Hepatic stellate cell (primary cell): Measurements from ENCODE around the gene ARL16.

Experiments
- DNase-seq: peaks from one replicate; pipeline ENCODE4 v3.0.0; 2011; ENCODE audit warnings: low spot score

The ARL16 gene

DNA sequence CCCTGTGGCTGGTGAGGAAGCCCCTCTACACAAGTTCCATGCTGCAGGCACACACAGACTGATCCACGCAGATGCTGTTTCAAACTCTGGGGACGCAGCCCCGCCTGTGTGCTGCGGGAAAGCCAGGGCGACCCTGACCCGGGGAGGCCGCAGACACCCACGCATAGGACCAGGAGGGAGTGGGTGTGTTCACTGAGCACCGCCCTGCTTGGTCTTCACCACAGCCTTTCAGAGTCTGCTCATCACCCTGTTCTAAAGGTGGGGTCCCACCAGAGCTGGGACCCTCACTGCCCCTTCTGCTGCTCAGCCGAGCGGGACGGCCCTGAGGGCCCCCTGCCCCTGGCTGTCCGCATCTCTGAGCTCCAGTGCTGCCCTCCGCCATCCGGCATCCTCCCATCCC lies 39.1 kb downstream of the ARL16 start:
- no peak for DNase-seq

GRCh38 chr17:81641825-81642489 lies 41.6 kb downstream of the ARL16 start:
- DNase-seq = peak; percentile 94

DNA sequence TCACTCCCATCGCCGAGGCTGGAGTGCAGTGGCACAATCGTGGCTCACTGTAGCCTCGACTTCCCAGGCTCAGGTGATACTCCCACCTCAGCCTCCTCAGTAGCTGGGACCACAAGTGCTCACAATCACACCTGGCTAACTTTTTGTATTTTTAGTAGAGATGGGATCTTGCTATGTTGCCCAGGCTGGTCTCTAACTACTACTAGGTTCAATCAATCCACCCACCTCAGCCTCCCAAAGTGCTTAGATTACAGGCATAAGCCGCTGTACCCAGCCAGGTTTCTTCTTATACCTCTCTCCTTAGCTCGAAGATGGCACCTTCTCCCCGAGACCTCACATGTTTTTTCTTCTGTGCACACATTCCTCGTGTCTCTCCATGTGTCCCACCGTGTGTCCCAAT lies 43.6 kb downstream of the ARL16 start:
- no peak for DNase-seq

- DNase-seq = no peak
These were observed 44.9 kb downstream of the ARL16 start for GRCh38 chr17:81638683-81639082.

- peak; percentile 97 for DNase-seq
These were observed 46.9 kb downstream of the ARL16 start, which contains the start of the genes NPLOC4 and TSPAN10 for GRCh38 chr17:81636505-81637288. Gene NPLOC4 (minus strand): TSS chr17:81637112. CDS start chr17:81636930, 182 bp downstream. Gene TSPAN10 (plus strand): TSS chr17:81637196. CDS start chr17:81642413, 5,217 bp downstream.

- DNase-seq = no peak
These were observed 47.6 kb downstream of the ARL16 start for GRCh38 chr17:81635973-81636504.

DNA sequence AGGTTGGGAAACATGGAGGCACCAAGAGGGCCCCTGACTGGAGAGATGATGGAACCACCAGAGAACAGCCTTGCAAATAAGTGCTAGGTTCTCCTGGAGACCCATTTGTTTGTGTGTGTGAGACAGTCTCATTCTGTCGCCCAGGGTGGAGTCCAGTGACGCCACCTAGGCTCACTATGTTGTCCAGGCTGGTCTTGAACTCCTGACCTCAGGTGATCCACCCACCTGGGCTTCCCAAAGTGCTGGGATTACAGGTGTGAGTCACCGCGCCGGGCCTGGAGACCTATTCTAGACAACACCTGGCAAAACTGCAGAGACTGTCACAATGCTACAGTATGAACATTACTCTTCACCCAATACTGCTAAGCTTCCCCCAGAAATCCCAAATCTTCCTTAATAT lies 48.2 kb downstream of the ARL16 start:
- no peak for DNase-seq

DNA sequence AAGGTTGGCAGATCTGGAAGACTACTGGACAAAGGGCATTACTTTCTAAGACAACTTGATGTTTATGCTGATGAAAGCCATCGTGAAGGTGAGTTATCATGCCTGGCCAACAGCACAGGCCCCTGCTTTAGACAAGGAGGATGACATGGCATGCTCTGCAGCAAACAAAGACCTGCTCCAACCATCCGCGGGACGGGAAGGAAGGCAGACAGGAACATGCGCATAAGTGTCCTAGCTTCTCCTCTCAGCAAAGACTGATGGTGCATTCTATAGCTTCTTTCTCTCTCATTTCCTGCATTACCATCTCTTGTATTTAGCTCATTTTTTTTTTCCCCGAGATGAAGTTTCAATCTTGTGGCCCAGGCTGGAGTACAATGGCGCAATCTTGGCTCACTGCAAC lies 52.1 kb downstream of the ARL16 start:
- DNase-seq = no peak
